Thyroid gland (tissue), 4 donors: Measurements from ENCODE around the gene DMD. TPM values are rescaled to one million over a fixed set of nuclear protein-coding genes. Genes with fewer than 3 reads are reported as not detected.

Experiments used
- DNase-seq, 2 donors: peaks; one replicate each; pipeline ENCODE4 v3.0.0-alpha.2; 2019
- H3K27ac ChIP-seq, 3 donors: fragments of 200-600 bp; sonication (generic); 1 replicate in 2 of 3; 2 replicates in 1 of 3; pipeline ENCODE4 v1.5.1; 2016 to 2019; ENCODE audit warnings: mild to moderate bottlenecking in 1 of 3, moderate library complexity in 1 of 3
- H3K27me3 ChIP-seq: fragments of 200-600 bp; sonication (generic); one replicate; pipeline ENCODE4 v1.5.1; 2019
- H3K36me3 ChIP-seq, 2 donors: fragments of 200-600 bp; sonication (generic); one replicate each; pipeline ENCODE4 v1.5.1; 2016 to 2019
- H3K4me1 ChIP-seq, 2 donors: fragments of 200-600 bp; sonication (generic); one replicate each; pipeline ENCODE4 v1.5.1; 2017 to 2019
- H3K4me3 ChIP-seq, 3 donors: fragments of 200-600 bp; sonication (generic); replicated peaks in 1 of 3; 1 replicate in 2 of 3; 2 replicates in 1 of 3; pipeline ENCODE4 v1.5.1; 2016; ENCODE audit warnings: mild to moderate bottlenecking in 1 of 3
- H3K9me3 ChIP-seq: fragments of 200-600 bp; sonication (generic); one replicate; pipeline ENCODE4 v1.5.1; 2017
- CTCF ChIP-seq, 6 experiments: fragments of 200-600 bp in 3 of 6; fragments of 450-650 bp in 3 of 6; sonication (generic) in 3 of 6; IDR thresholded peaks; one replicate each; pipeline ENCODE4 v1.5.1; 2016 to 2019; ENCODE audit warnings: antibody characterized with exemption in 6 of 6, mild to moderate bottlenecking in 2 of 6, inconsistent platforms in 1 of 6, moderate library complexity in 1 of 6
- POLR2A ChIP-seq, 2 donors: fragments of 450-650 bp; IDR thresholded peaks; one replicate each; pipeline ENCODE4 v1.6.1; 2017; ENCODE audit warnings: antibody characterized with exemption in 2 of 2, mild to moderate bottlenecking in 2 of 2, moderate library complexity in 1 of 2
- WGBS, 2 donors: methylation state at CpG; one replicate each; pipeline ENCODE4 v1.1.5; 2017; 5-methylcytosine and 5-hydroxymethylcytosine counted together
- intact Hi-C: fragments of 100-400 bp; cut with DNase I; formaldehyde crosslinking; loops from one replicate; pipeline ENCODE4 v1.15.1; 2023
- total RNA-seq, 4 donors: library from RNA; depleted of rRNA; stranded (reverse); fragments of >200 nt; gene quantifications; one replicate each; pipeline ENCODE4 v1.2.3, GENCODE V29; 2016

Gene DMD
- total RNA-seq, 4 donors from 2014 or later = 16.5 to 24.0 (median 21.7) TPM

- no peaks in the 10 kb centered on the region for H3K27me3 ChIP-seq
- H3K4me1 ChIP-seq = no peaks in the 10 kb centered on the region
- intact Hi-C loops = no loop called here
- no peaks in the 10 kb centered on the region for H3K9me3 ChIP-seq
- no peaks in the 10 kb centered on the region for H3K36me3 ChIP-seq
- no peak for DNase-seq
- WGBS, 2 donors = 72 to 73% methylated on average over 3 of the region's 4 CpGs
- no peak overlapping the region for H3K4me3 ChIP-seq
- no peak for TF ChIP-seq POLR2A (IDR thresholded peaks at IDR 0.05)
- no peak for TF ChIP-seq CTCF (IDR thresholded peaks at IDR 0.05)
- H3K27ac ChIP-seq = no peak overlapping the region
Measured at GRCh38 chrX:31445542-31445941, 1765.8 kb downstream of the DMD start.

- 92 to 95% methylated on average over 8 of the region's 8 CpGs for WGBS, 2 donors
- Histone ChIP-seq H3K4me3 (no peak overlapping the region), H3K27me3 (no peaks in the 10 kb centered on the region), H3K27ac (no peak overlapping the region), H3K36me3 (no peaks in the 10 kb centered on the region), H3K4me1 (no peaks in the 10 kb centered on the region), H3K9me3 (no peaks in the 10 kb centered on the region)
- DNase-seq = no peak
- TF ChIP-seq CTCF (IDR thresholded peaks at IDR 0.05) = no peak
- TF ChIP-seq POLR2A (IDR thresholded peaks at IDR 0.05) = no peak
- intact Hi-C loops = no loop called here
Measured at GRCh38 chrX:31443654-31444053, 1767.7 kb downstream of the DMD start.

- H3K9me3 ChIP-seq = no peaks in the 10 kb centered on the region
- TF ChIP-seq CTCF (IDR thresholded peaks at IDR 0.05) (no peak), POLR2A (IDR thresholded peaks at IDR 0.05) (no peak)
- H3K4me1 ChIP-seq = peaks cover 0 to 3% of the 10 kb centered on the region in 2 donors
- no peaks in the 10 kb centered on the region for H3K36me3 ChIP-seq
- 95 to 100% methylated on average over 2 of the region's 2 CpGs for WGBS, 2 donors
- H3K27ac ChIP-seq = no peak overlapping the region
- no peak overlapping the region for H3K4me3 ChIP-seq
- intact Hi-C loops = no loop called here
- DNase-seq = no peak
- no peaks in the 10 kb centered on the region for H3K27me3 ChIP-seq
Measured at GRCh38 chrX:31440546-31440945, 1770.8 kb downstream of the DMD start.

GRCh38 chrX:31436424-31436823 lies 1774.9 kb downstream of the DMD start:
- WGBS, 2 donors = 31 to 56% methylated on average over 3 of the region's 3 CpGs
- intact Hi-C loops = no loop called here
- Histone ChIP-seq H3K4me3 (no peak overlapping the region), H3K4me1 (peaks cover 0 to 3% of the 10 kb centered on the region in 2 donors), H3K27ac (no peak overlapping the region), H3K9me3 (no peaks in the 10 kb centered on the region), H3K27me3 (no peaks in the 10 kb centered on the region), H3K36me3 (no peaks in the 10 kb centered on the region)
- DNase-seq = no peak
- TF ChIP-seq POLR2A (IDR thresholded peaks at IDR 0.05) (no peak), CTCF (IDR thresholded peaks at IDR 0.05) (no peak)

- intact Hi-C loops = no loop called here
- Histone ChIP-seq H3K4me3 (no peak overlapping the region), H3K9me3 (no peaks in the 10 kb centered on the region), H3K27ac (no peak overlapping the region), H3K36me3 (no peaks in the 10 kb centered on the region), H3K27me3 (no peaks in the 10 kb centered on the region), H3K4me1 (peaks cover 0 to 3% of the 10 kb centered on the region in 2 donors)
- TF ChIP-seq CTCF (IDR thresholded peaks at IDR 0.05) (no peak), POLR2A (IDR thresholded peaks at IDR 0.05) (no peak)
- no peak for DNase-seq
- WGBS, 2 donors = 65 to 75% methylated on average over 7 of the region's 7 CpGs
Measured at GRCh38 chrX:31435592-31435991, 1775.8 kb downstream of the DMD start.
